ENCODE measurements around the gene AKAP6.

DNA sequence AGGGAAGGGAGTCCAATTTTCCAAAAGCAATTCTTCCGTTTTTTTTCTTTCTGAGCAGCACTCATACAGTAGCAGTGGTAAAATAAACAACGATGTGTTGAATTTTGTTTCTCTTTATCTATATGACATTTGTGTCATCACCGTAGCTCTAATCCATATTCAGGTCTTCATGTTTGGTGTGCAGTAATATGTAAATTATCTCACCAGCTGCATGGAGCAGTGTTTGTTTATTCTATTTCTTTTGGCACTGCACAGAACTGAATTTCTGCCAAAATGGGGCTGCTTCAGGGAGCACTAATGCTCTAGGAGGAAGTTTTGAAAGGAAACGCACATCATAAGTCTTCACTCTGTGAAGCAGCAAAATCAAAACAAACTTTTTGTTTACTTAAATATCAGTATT is 479.5 kb downstream of the AKAP6 start:
- TF ChIP-seq POLR2A (IDR thresholded peaks at IDR 0.05; ENCODE audit: low read depth, low read length): no peak
- TF ChIP-seq SPI1 (IDR thresholded peaks at IDR 0.05; ENCODE audit: low read depth, low read length): no peak
- TF ChIP-seq POLR2AphosphoS5 (IDR thresholded peaks at IDR 0.05; ENCODE audit: low read depth, low read length): no peak
- TF ChIP-seq TAF1 (IDR thresholded peaks at IDR 0.05; ENCODE audit: low read depth, low read length): no peak

Measured in GM12891 (cell line).